Measurements from ENCODE around the gene BTNL9.
A peak's percentile ranks its signal among the peaks of the same experiment; 100 is the strongest.
"Not testable (repeated sequence)": the region's sequence is repeated elsewhere in the genome, so short reads cannot be mapped to it uniquely, and the experiment has no call there.

BTNL9 gene

GRCh38 chr5:181084621-181085195, 44.6 kb downstream of the BTNL9 start:
- TF ChIP-seq, protein P1, sequence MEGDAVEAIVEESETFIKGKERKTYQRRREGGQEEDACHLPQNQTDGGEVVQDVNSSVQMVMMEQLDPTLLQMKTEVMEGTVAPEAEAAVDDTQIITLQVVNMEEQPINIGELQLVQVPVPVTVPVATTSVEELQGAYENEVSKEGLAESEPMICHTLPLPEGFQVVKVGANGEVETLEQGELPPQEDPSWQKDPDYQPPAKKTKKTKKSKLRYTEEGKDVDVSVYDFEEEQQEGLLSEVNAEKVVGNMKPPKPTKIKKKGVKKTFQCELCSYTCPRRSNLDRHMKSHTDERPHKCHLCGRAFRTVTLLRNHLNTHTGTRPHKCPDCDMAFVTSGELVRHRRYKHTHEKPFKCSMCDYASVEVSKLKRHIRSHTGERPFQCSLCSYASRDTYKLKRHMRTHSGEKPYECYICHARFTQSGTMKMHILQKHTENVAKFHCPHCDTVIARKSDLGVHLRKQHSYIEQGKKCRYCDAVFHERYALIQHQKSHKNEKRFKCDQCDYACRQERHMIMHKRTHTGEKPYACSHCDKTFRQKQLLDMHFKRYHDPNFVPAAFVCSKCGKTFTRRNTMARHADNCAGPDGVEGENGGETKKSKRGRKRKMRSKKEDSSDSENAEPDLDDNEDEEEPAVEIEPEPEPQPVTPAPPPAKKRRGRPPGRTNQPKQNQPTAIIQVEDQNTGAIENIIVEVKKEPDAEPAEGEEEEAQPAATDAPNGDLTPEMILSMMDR (IDR thresholded peaks at IDR 0.05; ENCODE audit: borderline replicate concordance, insufficient read depth, low read depth, low read length), result no peak
- H3K4me3 ChIP-seq (ENCODE audit: low read depth, low read length), result no peak overlapping the region

DNA sequence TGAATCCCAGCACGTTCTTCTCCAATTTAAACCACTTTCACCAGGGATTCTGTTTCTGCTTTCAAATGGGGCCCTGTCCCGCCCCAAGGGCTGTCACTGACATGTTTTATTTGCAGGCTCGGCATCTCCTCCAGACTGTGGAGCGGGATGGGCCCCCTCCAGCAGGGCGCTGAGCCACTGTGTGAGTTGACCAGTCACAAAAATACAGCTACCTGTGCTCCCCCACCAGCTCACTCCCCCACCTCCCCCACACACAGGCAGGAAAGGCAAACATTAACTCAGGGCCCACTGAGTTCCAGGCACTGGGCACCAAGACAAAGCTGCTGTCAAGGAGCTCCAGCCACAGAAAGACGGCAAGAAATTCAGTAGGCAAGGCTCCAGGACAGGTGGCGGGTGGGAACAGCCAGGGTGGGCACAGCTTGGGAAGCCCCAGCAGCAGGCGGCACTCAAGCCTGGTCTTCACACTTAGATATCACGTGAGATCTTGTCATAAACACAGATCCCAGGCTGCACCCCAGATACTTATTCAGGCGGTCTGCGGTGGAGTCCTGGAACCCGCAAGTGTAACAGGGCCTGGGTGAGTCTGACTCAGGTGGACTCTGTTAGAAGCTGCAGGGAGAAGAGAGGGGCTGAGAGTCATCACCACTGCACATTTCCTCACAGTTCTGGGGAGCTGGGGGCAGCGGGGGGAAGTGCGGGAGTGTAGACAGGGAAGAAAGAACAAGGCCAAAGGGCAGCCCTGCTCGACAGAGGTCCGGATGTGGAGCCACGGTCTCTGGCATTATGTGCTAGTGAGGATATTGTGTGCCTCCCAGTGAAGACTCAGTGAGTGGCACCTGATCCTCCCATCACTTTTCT, 46.2 kb downstream of the BTNL9 start:
- TF ChIP-seq, protein P1 (IDR thresholded peaks at IDR 0.05; ENCODE audit: borderline replicate concordance, insufficient read depth, low read depth, low read length), result no peak
- H3K4me3 ChIP-seq (ENCODE audit: low read depth, low read length), result no peak overlapping the region

DNA sequence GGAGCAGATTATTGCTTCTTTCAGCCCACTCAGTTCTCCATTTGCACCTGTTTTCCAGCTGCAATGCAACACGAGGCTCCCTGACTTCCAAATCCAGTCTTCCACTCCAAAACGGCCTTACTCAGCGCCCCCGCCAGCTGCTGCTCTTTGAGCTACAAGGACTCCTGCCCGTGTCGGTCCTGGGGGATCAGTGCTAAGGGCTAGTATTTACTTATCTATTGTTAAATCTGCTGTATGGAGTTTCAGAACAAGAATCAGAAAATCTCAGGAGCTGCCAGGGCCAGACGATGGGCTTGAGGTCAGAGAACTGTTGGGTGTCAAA, 46.8 kb downstream of the BTNL9 start:
- no peak overlapping the region for H3K4me3 ChIP-seq (ENCODE audit: low read depth, low read length)
- TF ChIP-seq, protein P1 (IDR thresholded peaks at IDR 0.05; ENCODE audit: borderline replicate concordance, insufficient read depth, low read depth, low read length), result no peak

DNA sequence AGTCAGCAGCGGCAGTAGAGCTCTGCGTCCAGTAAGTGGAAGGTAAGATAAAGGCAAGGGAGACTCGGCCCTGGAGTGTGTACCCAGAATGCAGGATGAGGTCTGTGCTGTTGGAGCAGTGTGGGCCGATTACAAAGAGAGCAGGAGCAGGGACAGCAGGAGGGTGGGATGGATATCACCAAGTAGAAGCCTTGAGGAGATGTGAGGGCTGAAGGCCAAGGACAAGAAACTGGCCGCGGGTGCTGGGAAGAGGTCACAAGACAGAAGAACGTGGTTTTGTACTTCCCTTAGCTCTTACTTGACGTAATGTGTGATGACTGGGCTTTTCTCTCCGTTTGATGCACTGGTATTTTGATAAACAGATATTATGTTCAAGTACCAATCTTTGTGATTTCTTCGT, 47.2 kb downstream of the BTNL9 start:
- TF ChIP-seq, protein P1 (IDR thresholded peaks at IDR 0.05; ENCODE audit: borderline replicate concordance, insufficient read depth, low read depth, low read length), result no peak

GRCh38 chr5:181088289-181088688, 48.2 kb downstream of the BTNL9 start:
- TF ChIP-seq, protein P1 (IDR thresholded peaks at IDR 0.05; ENCODE audit: borderline replicate concordance, insufficient read depth, low read depth, low read length), result peak; percentile 54
- H3K4me3 ChIP-seq (ENCODE audit: low read depth, low read length), result no peak overlapping the region

More for the DNA sequence above, 47.2 kb downstream of the BTNL9 start:
- H3K4me3 ChIP-seq (ENCODE audit: low read depth, low read length), result no peak overlapping the region

GRCh38 chr5:181092428-181092827, 52.4 kb downstream of the BTNL9 start:
- no peak overlapping the region for H3K4me3 ChIP-seq (ENCODE audit: low read depth, low read length)
- TF ChIP-seq, protein P1 (IDR thresholded peaks at IDR 0.05; ENCODE audit: borderline replicate concordance, insufficient read depth, low read depth, low read length), result no peak

DNA sequence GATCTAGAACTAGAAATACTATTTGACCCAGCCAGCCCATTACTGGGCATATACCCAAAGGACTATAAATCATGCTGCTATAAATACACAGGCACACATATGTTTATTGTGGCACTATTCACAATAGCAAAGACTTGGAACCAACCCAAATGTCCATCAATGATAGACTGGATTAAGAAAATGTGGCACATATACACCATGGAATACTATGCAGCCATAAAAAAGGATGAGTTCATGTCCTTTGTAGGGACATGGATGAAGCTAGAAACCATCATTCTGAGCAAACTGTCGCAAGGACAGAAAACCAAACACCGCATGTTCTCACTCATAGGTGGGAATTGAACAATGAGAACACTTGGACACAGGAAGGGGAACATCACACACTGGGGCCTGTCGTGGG, 55.1 kb downstream of the BTNL9 start:
- not testable (repeated sequence) for H3K4me3 ChIP-seq (ENCODE audit: low read depth, low read length)

DNA sequence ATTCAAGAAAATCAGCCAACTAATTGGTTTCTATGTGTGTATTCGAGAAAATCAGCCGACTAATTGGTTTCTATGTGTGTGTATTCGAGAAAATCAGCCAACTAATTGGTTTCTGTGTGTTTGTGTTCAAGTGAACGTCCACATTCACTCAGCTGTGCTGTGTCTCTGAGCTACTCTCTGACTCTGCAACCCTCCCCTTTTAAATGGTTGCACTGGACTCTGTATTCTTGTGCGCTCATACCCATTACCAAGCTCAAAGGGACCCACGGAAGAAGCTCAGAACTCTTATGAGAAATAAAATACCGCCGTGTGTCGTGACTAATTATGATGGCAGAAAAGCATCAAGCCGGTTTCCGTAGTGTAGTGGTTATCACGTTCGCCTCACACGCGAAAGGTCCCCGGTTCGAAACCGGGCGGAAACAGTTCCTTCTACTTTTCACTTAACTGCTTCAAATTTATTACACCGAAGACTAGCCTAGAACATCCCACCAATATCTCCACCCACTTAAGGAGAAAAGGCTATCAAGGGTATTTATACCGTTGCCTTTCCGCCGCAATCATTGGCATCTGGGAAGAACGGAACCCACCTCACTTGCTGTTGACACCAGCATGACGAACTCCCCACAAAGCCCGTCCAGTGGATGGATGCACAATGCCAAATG, 56.8 kb downstream of the BTNL9 start:
- H3K4me3 ChIP-seq (ENCODE audit: low read depth, low read length), result not testable (repeated sequence)

DNA sequence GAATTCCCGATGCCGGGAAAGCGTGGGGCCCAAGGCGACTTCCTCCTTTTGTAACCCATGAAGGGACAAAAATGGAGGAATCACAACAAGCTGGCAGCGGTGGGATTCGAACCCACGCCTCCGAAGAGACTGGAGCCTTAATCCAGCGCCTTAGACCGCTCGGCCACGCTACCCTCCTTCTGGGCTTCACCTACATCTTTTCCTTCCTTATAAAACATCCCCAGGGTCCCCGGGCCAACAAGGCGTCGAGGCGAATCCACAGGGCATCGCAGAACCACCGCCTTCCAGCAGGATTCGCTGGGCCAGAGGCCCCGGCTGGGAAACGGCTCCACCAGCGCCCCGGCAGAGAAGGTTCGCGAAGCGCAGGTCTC, 57.3 kb downstream of the BTNL9 start:
- H3K4me3 ChIP-seq (ENCODE audit: low read depth, low read length), result not testable (repeated sequence)

DNA sequence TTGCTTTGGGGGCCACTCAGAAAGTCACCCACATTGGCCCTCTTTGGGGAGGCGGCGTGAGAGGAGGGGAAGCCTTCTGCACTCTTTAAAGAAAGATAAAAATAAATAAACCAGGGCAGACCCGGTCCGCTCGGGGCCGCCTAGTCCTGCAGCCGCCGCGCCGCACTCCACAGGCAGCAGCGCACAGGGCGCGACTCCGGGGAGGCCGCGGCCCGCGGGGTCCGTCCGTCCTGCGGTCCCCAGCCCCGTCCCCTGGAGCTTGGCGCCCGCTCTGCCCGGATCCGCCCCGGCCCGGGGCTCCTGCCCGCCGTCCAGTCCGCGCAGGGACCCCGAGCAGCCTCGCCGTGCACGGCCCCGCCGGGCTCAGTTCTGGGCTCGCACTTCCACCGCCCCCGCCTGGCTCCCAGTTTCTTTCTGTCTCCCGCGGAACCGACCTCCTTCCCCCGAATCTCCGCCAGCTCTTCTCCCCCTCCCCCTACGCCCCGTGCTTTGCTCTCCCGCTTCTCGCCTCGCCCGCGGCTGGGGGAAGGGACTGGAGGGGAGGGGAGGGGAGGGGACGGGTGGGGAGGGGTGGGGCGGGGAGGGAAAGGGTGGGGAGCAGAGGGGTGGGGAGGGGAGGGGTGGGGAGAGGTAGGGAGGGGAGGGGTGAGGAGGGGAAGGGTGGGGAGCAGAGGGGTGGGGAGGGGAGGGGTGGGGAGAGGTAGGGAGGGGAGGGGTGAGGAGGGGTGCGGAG, 57.9 kb downstream of the BTNL9 start:
- H3K4me3 ChIP-seq (ENCODE audit: low read depth, low read length), result not testable (repeated sequence)

Measured in GM12875 (cell line).